ENCODE results near the gene SP1. TPM values are rescaled to one million over a fixed set of nuclear protein-coding genes. Genes with fewer than 3 reads are reported as not detected.
"Not testable (repeated sequence)": the region's sequence is repeated elsewhere in the genome, so short reads cannot be mapped to it uniquely, and the experiment has no call there.

Gene SP1
- total RNA-seq, 4 donors from 2014 or later, result 68.0 to 80.5 (median 74.0) TPM

DNA sequence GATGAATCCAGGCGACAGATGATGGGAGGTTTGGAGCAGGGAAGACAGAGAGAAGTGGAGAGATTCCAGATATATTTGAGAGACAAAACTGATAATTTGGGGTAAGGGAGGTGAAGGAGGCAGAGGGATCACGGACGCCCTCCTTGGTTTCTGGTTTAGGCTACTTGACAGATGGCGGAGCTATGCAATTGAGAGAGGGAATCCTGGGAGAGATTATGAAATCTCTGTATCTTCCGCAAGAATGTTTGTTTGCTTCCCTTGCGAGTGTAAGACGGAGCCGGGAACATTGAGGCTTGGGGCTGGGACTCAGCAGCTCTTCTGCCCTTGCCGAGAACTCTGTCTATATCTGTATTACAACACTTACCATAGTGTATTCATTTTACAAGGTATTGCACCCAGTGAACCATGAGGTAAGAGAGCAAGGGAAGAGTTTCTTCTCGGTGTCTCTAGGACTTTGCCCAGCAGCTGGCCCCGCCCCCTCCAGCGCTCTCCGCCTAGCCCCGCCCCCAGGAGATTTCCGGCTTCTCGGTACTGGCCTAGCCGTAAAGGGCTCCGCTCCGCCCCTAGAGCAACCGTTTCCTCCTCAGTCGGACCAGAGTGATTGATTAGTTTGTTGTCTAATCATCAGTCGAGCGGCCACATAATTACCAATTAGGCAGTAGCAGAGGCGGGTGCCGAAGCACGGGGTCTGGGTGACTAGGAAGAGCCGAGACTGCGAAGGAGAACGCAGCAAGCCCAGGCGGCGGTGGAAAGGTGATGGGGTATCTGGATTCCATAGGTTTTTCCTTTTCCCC lies 61.3 kb downstream of the SP1 start, which contains the start of gene PRR13:
TSS of gene PRR13 (plus strand) at position 695 of the 794 bp plus-strand sequence. CDS start 981 bp downstream, outside the sequence.
- peak; percentile 99 for ATAC-seq
- peak; percentile 86 to 93 for TF ChIP-seq POLR2A (IDR thresholded peaks at IDR 0.05)
- peak; percentile 99 for TF ChIP-seq POLR2AphosphoS5 (IDR thresholded peaks at IDR 0.05)
- TF ChIP-seq, protein P1, sequence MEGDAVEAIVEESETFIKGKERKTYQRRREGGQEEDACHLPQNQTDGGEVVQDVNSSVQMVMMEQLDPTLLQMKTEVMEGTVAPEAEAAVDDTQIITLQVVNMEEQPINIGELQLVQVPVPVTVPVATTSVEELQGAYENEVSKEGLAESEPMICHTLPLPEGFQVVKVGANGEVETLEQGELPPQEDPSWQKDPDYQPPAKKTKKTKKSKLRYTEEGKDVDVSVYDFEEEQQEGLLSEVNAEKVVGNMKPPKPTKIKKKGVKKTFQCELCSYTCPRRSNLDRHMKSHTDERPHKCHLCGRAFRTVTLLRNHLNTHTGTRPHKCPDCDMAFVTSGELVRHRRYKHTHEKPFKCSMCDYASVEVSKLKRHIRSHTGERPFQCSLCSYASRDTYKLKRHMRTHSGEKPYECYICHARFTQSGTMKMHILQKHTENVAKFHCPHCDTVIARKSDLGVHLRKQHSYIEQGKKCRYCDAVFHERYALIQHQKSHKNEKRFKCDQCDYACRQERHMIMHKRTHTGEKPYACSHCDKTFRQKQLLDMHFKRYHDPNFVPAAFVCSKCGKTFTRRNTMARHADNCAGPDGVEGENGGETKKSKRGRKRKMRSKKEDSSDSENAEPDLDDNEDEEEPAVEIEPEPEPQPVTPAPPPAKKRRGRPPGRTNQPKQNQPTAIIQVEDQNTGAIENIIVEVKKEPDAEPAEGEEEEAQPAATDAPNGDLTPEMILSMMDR (IDR thresholded peaks at IDR 0.05), result no peak
- H3K4me3 ChIP-seq, result peak within 1 kb of the TSS; percentile 59 to 77
- H3K27me3 ChIP-seq, result no peaks in the 10 kb centered on the region
- 1 to 3% methylated on average over 15 to 20 of the region's 31 CpGs for WGBS, 2 donors (ENCODE audit: low coverage in 1 of 2)
- peaks cover 0 to 47% (median 11%) of the 10 kb centered on the region in 3 donors for H3K4me1 ChIP-seq
- peak within 1 kb of the TSS; percentile 83 to 91 (median 87) for H3K27ac ChIP-seq
- no peaks in the 10 kb centered on the region for H3K9me3 ChIP-seq
- peaks cover 0 to 28% of the 10 kb centered on the region in 2 donors for H3K36me3 ChIP-seq

DNA sequence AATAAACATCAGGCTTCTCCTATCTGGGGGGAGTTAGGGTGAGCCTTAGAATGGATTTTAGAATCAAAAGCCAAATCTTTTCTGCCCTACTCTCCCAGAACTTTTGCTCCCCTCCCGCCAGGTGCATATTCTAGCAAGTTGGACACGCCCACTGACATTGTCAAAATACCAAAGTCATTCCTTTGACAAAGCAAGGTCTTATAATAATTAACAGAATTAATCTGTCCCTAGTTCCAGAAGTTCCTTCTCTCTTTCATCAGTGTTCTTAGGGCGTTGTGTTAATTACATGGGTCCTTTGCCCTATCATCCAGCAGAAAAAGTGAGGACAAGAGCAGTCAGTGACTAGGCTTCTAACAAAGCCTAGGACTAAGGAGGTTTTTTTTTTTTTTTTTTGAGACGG lies 64.0 kb downstream of the SP1 start:
- Histone ChIP-seq H3K4me3 (no peak overlapping the region), H3K36me3 (peaks cover 0 to 55% of the 10 kb centered on the region in 2 donors), H3K27ac (no peak overlapping the region), H3K9me3 (no peaks in the 10 kb centered on the region), H3K4me1 (peaks cover 0 to 47% (median 11%) of the 10 kb centered on the region in 3 donors), H3K27me3 (no peaks in the 10 kb centered on the region)
- 97 to 100% methylated on average over 2 to 4 of the region's 4 CpGs for WGBS, 2 donors (ENCODE audit: low coverage in 1 of 2)
- no peak for ATAC-seq
- TF ChIP-seq POLR2A (IDR thresholded peaks at IDR 0.05) (no peak), EP300 (IDR thresholded peaks at IDR 0.05) (no peak), POLR2AphosphoS5 (IDR thresholded peaks at IDR 0.05) (no peak)
- TF ChIP-seq, protein P1 (IDR thresholded peaks at IDR 0.05), result no peak

DNA sequence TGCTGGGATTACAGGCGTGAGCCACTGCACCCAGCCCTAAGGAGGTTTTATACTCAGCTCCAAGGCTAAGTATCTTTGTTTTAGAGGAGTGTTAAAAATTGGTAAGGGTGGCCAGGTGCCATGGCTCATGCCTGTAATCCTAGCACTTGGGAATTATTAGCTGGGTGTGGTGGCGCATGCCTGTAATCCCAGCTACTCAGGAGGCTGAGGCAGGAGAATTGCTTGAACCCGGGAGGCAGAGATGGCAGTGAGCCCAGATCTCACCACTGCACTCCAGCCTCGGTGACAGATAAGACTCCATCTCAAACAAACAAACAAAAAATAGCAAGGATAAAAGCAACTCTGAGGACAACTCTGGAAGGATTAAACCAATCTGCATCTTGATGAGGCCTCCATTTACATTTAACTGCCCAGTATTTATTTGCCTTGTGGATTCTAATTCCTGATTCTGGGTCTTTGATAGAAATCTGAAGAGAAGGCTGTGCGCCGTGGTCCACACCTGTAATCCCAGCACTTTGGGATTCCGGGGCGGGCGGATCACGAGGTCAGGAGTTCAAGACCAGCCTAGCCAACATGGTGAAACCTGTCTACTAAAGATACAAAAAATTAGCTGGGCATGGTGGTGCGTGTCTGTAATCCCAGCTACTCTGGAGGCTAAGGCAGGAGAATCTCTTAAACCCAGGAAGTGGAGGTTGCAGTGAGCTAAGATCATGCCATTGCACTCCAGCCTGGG lies 64.8 kb downstream of the SP1 start:
- not testable (repeated sequence) for H3K4me3 ChIP-seq, H3K27ac ChIP-seq, H3K9me3 ChIP-seq, H3K27me3 ChIP-seq, ATAC-seq
- Histone ChIP-seq H3K4me1 (peaks cover 0 to 47% (median 11%) of the 10 kb centered on the region in 3 donors), H3K36me3 (peaks cover 0 to 56% of the 10 kb centered on the region in 2 donors)
- WGBS, 2 donors (ENCODE audit: low coverage in 1 of 2), result 83 to 100% methylated on average over 3 to 9 of the region's 11 CpGs

DNA sequence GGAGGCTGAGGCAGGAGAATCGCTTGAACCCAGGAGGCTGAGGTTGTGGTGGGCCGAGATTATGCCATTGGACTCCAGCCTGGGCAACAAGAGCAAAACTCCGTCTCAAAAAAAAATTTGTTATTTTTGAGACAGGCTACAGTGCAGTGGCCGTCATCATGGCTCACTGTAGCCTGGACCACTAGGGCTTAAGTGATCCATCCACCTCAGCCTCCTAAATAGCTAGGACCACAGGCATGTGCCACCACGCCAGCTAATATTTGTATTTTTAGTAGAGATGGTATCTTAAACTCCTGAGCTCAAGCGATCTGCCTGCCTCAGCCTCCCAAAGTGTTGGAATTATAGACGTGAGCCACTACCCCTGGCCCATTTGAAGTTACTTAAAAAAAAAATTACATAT lies 71.0 kb downstream of the SP1 start:
- Histone ChIP-seq H3K36me3 (peaks cover 0 to 51% of the 10 kb centered on the region in 2 donors), H3K27me3 (no peaks in the 10 kb centered on the region), H3K27ac (no peak overlapping the region), H3K4me3 (no peak overlapping the region), H3K9me3 (no peaks in the 10 kb centered on the region), H3K4me1 (peaks cover 8 to 28% (median 20%) of the 10 kb centered on the region in 3 donors)
- no peak for TF ChIP-seq EP300 (IDR thresholded peaks at IDR 0.05)
- no peak for TF ChIP-seq POLR2A (IDR thresholded peaks at IDR 0.05)
- no peak for TF ChIP-seq POLR2AphosphoS5 (IDR thresholded peaks at IDR 0.05)
- TF ChIP-seq, protein P1 (IDR thresholded peaks at IDR 0.05), result no peak
- 88 to 92% methylated on average over 6 of the region's 7 CpGs for WGBS, 2 donors (ENCODE audit: low coverage in 1 of 2)
- ATAC-seq, result no peak

DNA sequence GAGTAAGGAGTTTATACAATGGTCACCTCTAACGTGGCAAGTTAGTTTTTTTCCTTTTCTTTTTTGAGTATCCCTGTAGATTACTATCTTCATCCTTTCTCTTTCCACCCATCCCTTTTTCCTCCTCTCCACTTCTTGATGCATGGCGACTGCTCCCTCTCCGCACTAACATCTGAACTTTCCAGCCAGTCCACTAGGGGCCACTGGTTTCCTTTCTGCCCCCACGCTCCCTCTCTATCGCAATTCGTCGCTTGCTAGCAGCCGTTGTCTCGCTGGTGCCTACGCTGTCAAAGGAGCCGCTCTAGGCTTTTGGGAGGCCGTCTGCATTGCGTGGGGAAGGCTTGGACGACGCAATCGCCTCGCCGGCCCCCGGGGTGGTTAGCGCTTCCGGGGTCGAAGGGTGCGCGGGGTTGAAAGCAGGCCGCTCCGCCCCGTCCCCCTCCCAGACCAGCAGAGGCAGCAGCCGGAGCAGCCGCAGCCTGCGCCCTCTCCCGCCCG lies 71.7 kb downstream of the SP1 start, which contains the start of gene PCBP2:
TSS of gene PCBP2 (plus strand) at position 442 of the 498 bp plus-strand sequence. CDS start 2,699 bp downstream, outside the sequence.
- 0 to 1% methylated on average over 7 to 12 of the region's 32 CpGs for WGBS, 2 donors (ENCODE audit: low coverage in 1 of 2)
- H3K27ac ChIP-seq, result peak within 1 kb of the TSS; percentile 92 to 97 (median 96)
- peaks cover 2 to 51% of the 10 kb centered on the region in 2 donors for H3K36me3 ChIP-seq
- H3K4me1 ChIP-seq, result peaks cover 8 to 27% (median 20%) of the 10 kb centered on the region in 3 donors
- ATAC-seq, result peak; percentile 98
- H3K27me3 ChIP-seq, result no peaks in the 10 kb centered on the region
- peak within 1 kb of the TSS; percentile 77 to 89 for H3K4me3 ChIP-seq
- H3K9me3 ChIP-seq, result no peaks in the 10 kb centered on the region
- TF ChIP-seq, protein P1 (IDR thresholded peaks at IDR 0.05), result peak; percentile 57 to 95 (median 94)
- peak; percentile 73 to 85 for TF ChIP-seq POLR2A (IDR thresholded peaks at IDR 0.05)
- no peak for TF ChIP-seq EP300 (IDR thresholded peaks at IDR 0.05)
- TF ChIP-seq POLR2AphosphoS5 (IDR thresholded peaks at IDR 0.05), result peak; percentile 96
